22Rv1 (cell line): ENCODE results near the gene NCOR1.

ENCODE experiments used
- ZFX ChIP-seq: fragments of 450-650 bp; IDR thresholded peaks from 2 replicates; pipeline ENCODE4 v1.6.1; 2017; ENCODE audit warnings: antibody characterized with exemption, borderline replicate concordance
- TF ChIP-seq, protein P1 (sequence below): fragments of 450-650 bp; IDR thresholded peaks from 2 replicates; pipeline ENCODE4 v1.5.1; 2017; ENCODE audit warnings: mild to moderate bottlenecking

DNA sequence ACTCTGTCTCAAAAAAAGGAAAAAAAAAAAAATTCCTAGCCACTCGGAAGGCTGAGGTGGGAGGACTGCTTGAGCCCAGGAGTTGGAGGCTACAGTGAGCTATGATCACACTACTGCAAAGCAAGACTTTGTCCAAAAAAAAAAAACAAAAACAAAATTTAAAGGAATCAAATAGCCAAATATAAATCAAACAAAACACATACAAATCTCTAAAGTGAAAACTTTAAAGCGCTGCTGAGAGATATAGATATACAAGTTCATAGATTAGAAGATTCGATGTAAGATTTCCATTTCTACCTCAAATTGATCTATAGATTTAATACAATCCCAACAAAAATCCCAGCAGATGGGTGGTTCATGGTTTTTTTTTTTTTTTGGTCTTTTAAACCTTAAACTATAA is 132.1 kb downstream of the NCOR1 start:
- TF ChIP-seq, protein P1, sequence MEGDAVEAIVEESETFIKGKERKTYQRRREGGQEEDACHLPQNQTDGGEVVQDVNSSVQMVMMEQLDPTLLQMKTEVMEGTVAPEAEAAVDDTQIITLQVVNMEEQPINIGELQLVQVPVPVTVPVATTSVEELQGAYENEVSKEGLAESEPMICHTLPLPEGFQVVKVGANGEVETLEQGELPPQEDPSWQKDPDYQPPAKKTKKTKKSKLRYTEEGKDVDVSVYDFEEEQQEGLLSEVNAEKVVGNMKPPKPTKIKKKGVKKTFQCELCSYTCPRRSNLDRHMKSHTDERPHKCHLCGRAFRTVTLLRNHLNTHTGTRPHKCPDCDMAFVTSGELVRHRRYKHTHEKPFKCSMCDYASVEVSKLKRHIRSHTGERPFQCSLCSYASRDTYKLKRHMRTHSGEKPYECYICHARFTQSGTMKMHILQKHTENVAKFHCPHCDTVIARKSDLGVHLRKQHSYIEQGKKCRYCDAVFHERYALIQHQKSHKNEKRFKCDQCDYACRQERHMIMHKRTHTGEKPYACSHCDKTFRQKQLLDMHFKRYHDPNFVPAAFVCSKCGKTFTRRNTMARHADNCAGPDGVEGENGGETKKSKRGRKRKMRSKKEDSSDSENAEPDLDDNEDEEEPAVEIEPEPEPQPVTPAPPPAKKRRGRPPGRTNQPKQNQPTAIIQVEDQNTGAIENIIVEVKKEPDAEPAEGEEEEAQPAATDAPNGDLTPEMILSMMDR, result no peak
- no peak for TF ChIP-seq ZFX
